C4-2B (cell line): ENCODE results near the gene ADGRD1.

ENCODE experiments used
- CTCF ChIP-seq: fragments of 450-650 bp; conservative IDR thresholded peaks from 2 replicates; pipeline ENCODE4 v1.5.1; 2017; ENCODE audit warnings: mild to moderate bottlenecking
- ZFX ChIP-seq: fragments of 450-650 bp; IDR thresholded peaks from 2 replicates; pipeline ENCODE4 v1.6.1; 2017

- no peak for TF ChIP-seq CTCF
- TF ChIP-seq ZFX = no peak
These were observed 164.7 kb downstream of the ADGRD1 start for GRCh38 chr12:131118371-131118770.
